ENCODE data around the gene ITGAV. TPM values are rescaled to one million over a fixed set of nuclear protein-coding genes. Genes with fewer than 3 reads are reported as not detected.

ITGAV gene
- total and polyA plus RNA-seq, 9 donors: 35.3 to 123 (median 96.8) TPM

DNA sequence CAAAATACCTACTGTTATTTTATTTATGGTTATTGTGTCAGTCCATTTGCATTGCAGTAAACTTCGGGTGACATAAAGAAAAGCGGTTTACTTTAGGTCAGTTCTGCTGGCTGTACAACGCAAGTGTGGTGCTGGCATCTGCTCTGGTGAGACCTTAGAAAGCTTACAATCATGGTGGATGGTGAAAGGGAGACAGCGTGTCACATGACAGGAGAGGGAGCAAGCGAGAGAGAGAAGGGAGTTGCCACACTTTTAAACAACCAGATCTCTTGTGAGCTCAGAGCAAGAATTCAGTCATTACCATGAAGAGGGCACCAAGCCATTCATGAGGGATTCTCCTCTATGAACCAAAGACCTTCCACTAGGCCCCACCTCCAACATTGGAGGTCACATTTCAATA, 102.0 kb downstream of the ITGAV start:
- no peaks in the 10 kb centered on the region for H3K36me3 ChIP-seq
- DNase-seq: no peak
- intact Hi-C loops (cut with DNase I): no loop called here
- TF ChIP-seq POLR2A (IDR thresholded peaks at IDR 0.05): no peak
- TF ChIP-seq EP300 (IDR thresholded peaks at IDR 0.05): no peak
- TF ChIP-seq, protein P1, sequence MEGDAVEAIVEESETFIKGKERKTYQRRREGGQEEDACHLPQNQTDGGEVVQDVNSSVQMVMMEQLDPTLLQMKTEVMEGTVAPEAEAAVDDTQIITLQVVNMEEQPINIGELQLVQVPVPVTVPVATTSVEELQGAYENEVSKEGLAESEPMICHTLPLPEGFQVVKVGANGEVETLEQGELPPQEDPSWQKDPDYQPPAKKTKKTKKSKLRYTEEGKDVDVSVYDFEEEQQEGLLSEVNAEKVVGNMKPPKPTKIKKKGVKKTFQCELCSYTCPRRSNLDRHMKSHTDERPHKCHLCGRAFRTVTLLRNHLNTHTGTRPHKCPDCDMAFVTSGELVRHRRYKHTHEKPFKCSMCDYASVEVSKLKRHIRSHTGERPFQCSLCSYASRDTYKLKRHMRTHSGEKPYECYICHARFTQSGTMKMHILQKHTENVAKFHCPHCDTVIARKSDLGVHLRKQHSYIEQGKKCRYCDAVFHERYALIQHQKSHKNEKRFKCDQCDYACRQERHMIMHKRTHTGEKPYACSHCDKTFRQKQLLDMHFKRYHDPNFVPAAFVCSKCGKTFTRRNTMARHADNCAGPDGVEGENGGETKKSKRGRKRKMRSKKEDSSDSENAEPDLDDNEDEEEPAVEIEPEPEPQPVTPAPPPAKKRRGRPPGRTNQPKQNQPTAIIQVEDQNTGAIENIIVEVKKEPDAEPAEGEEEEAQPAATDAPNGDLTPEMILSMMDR (IDR thresholded peaks at IDR 0.05): no peak
- no peaks in the 10 kb centered on the region for H3K27me3 ChIP-seq
- H3K27ac ChIP-seq: no peak overlapping the region
- no peaks in the 10 kb centered on the region for H3K4me1 ChIP-seq (ENCODE audit: insufficient read depth)
- WGBS, 3 donors: 94 to 97% (median 96%) methylated on average over 5 of the region's 5 CpGs
- H3K4me3 ChIP-seq: no peak overlapping the region
- H3K9me3 ChIP-seq: no peaks in the 10 kb centered on the region

DNA sequence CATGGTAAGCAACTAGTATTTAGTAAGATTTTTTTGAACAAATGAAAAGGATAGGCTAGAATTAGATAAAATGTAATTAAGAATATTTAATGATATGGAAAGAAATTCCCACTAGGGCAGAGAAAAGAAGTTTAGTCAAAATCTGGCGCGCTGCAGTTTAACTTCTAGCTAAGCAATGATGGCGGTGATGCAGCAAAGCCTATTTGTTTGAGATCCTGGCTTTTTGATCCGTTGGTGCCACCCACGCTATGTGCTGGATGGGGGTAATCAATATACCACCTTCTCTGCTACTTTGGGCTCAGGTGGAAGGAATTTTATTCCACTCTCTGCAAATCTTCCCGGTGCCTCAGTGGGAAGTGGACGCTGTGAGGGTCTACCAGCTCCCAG, 103.6 kb downstream of the ITGAV start:
- intact Hi-C loops (cut with DNase I): no loop called here
- Histone ChIP-seq H3K9me3 (no peaks in the 10 kb centered on the region), H3K27ac (peak overlapping the region; percentile 70 to 74), H3K36me3 (no peaks in the 10 kb centered on the region), H3K4me1 (ENCODE audit: insufficient read depth) (no peaks in the 10 kb centered on the region), H3K27me3 (no peaks in the 10 kb centered on the region), H3K4me3 (peak overlapping the region; percentile 72)
- TF ChIP-seq EP300 (IDR thresholded peaks at IDR 0.05) (no peak), POLR2A (IDR thresholded peaks at IDR 0.05) (no peak)
- TF ChIP-seq, protein P1 (IDR thresholded peaks at IDR 0.05): no peak
- 27 to 37% (median 31%) methylated on average over 7 of the region's 7 CpGs for WGBS, 3 donors
- DNase-seq: no peak

DNA sequence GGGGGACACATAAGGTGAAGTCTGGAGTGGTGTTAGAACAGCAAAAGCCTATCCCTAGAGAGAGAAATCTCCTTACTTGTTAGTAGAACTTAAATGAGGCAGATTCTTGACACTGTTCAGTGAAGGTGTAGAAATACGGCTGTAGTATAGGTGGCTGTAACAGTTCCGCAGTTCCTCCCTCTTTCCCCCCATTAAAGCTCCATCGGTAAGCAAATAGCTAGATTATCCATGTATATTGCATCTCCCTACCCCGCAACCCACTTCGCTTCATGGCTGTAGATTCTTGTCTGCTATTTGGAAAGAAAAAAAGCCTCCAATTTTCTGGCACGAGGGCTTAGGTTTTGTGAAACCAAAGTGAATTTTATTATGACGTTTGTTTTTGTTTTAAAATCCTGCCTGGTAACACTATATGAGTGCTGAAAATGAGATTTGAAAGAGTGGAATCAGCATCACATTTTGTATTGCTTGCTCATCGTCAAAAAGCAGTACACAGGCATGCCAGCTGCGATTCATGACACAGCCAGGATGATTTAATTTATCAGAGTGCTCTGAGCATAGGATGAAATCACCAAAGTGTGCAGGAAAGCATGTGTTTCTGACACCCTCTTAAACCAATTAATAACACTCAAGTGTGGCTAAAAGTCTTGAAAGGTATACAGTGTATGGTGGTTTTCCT, 105.4 kb downstream of the ITGAV start:
- WGBS, 3 donors: 5 to 9% (median 6%) methylated on average over 9 of the region's 9 CpGs
- Histone ChIP-seq H3K27ac (peak overlapping the region; percentile 59 to 74), H3K9me3 (no peaks in the 10 kb centered on the region), H3K4me1 (ENCODE audit: insufficient read depth) (no peaks in the 10 kb centered on the region), H3K4me3 (peak overlapping the region; percentile 72), H3K36me3 (no peaks in the 10 kb centered on the region), H3K27me3 (no peaks in the 10 kb centered on the region)
- TF ChIP-seq, protein P1 (IDR thresholded peaks at IDR 0.05): no peak
- no peak for TF ChIP-seq EP300 (IDR thresholded peaks at IDR 0.05)
- no peak for TF ChIP-seq POLR2A (IDR thresholded peaks at IDR 0.05)
- intact Hi-C loops (cut with DNase I): no loop called here
- peak in 2 of 5 donors; percentile 8 to 21 for DNase-seq

DNA sequence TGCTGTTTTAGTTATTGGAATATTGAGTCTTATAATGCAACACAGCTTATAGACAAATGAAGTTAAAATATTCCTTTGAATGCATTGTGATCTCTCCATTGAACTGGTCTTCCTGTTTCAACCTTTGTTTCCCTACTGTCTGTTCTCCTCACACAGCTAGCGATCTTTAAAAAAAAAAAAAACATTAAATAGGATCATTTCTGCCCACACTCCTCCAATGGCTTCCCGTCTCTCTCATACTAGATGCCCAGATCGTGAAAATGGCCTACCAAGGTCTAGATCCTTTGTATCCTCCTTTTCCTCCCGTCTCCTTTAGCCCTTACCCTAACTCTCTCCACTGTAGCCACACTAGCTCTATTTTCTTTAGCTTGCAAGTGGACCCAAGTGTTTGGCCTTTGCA, 106.4 kb downstream of the ITGAV start:
- H3K27me3 ChIP-seq: no peaks in the 10 kb centered on the region
- TF ChIP-seq EP300 (IDR thresholded peaks at IDR 0.05) (no peak), POLR2A (IDR thresholded peaks at IDR 0.05) (no peak)
- TF ChIP-seq, protein P1 (IDR thresholded peaks at IDR 0.05): no peak
- H3K4me1 ChIP-seq (ENCODE audit: insufficient read depth): no peaks in the 10 kb centered on the region
- no peak for DNase-seq
- no peaks in the 10 kb centered on the region for H3K36me3 ChIP-seq
- no peak overlapping the region for H3K4me3 ChIP-seq
- H3K9me3 ChIP-seq: no peaks in the 10 kb centered on the region
- no peak overlapping the region for H3K27ac ChIP-seq
- intact Hi-C loops (cut with DNase I): no loop called here
- 94 to 96% (median 96%) methylated on average over 4 of the region's 4 CpGs for WGBS, 3 donors

Data from ovary (tissue), 9 donors.